Left lung (tissue), 10 donors: ENCODE measurements around the gene RNMT. TPM values are rescaled to one million over a fixed set of nuclear protein-coding genes. Genes with fewer than 3 reads are reported as not detected.

Source experiments
- ATAC-seq: fragments of 200-7000 bp; cut with Tn5 transposase; one replicate; pipeline ENCODE4 v1.9.1; 2020; ENCODE audit warnings: moderate library complexity
- DNase-seq, 4 donors: peaks; one replicate each; pipeline ENCODE4 v3.0.0-alpha.2; 2013 to 2020
- H3K27ac ChIP-seq, 2 donors: fragments of 200-600 bp; sonication (generic) in 1 of 2; one replicate each; pipeline versions ENCODE4 v1.5.0 to v1.8.0; 2020 to 2021
- H3K27me3 ChIP-seq, 2 donors: fragments of 200-600 bp; sonication (generic) in 1 of 2; one replicate each; pipeline versions ENCODE4 v1.5.0 to v1.8.0; 2020 to 2021
- H3K36me3 ChIP-seq, 2 donors: fragments of 200-600 bp; sonication (generic) in 1 of 2; one replicate each; pipeline versions ENCODE4 v1.5.0 to v1.8.0; 2020 to 2021
- H3K4me1 ChIP-seq, 2 donors: fragments of 200-600 bp; one replicate each; pipeline ENCODE4 v1.8.0; 2021
- H3K4me3 ChIP-seq, 2 donors: fragments of 200-600 bp; sonication (generic) in 1 of 2; one replicate each; pipeline versions ENCODE4 v1.5.0 to v1.8.0; 2020 to 2021; ENCODE audit warnings: mild to moderate bottlenecking in 1 of 2
- H3K9me3 ChIP-seq, 2 donors: fragments of 200-600 bp; sonication (generic) in 1 of 2; one replicate each; pipeline versions ENCODE4 v1.5.0 to v1.8.0; 2020 to 2021
- intact Hi-C, 2 donors: fragments of 100-400 bp; cut with DNase I; formaldehyde crosslinking; loops; one replicate each; pipeline versions ENCODE4 v1.11.2 to v1.14.2; 2022
- polyA plus RNA-seq, 6 donors: library from polyadenylated mRNA; unstranded; fragments of 120-200 nt; gene quantifications; one replicate each; pipeline ENCODE4 v1.2.1, GENCODE V29; 2013; ENCODE audit not compliant: insufficient read length in 6 of 6
- total RNA-seq, 2 donors: library from RNA; stranded (reverse); fragmentation: NEBNext Ultra II Directional; extraction: Animal tissue kit (Norgen Biotek cat#: 25700); gene quantifications; one replicate each; pipeline ENCODE4 v1.2.1, GENCODE V29; 2021
- TF ChIP-seq, protein P1 (sequence below), 2 donors: fragments of 200-600 bp; sonication (generic) in 1 of 2; IDR thresholded peaks; one replicate each; pipeline versions ENCODE4 v1.5.0 to v1.8.0; 2021; ENCODE audit warnings: antibody characterized with exemption in 2 of 2
- donor health status: DM: no; HTN: yes; CAD: no.
- donor health status: DM: no; HTN: no; CAD: no.

Gene RNMT
- total and polyA plus RNA-seq, 8 donors, result 21.9 to 52.7 (median 44.5) TPM

- H3K27me3 ChIP-seq, result no peaks in the 10 kb centered on the region
- H3K9me3 ChIP-seq, result peaks cover 0 to 5% of the 10 kb centered on the region in 2 donors
- intact Hi-C loops, result no loop called here
- DNase-seq (no peak), ATAC-seq (peak; percentile 47)
- H3K4me1 ChIP-seq, result peaks cover 4 to 12% of the 10 kb centered on the region in 2 donors
- no peak overlapping the region for H3K27ac ChIP-seq
- H3K4me3 ChIP-seq, result no peak overlapping the region
- no peaks in the 10 kb centered on the region for H3K36me3 ChIP-seq
- TF ChIP-seq, protein P1, sequence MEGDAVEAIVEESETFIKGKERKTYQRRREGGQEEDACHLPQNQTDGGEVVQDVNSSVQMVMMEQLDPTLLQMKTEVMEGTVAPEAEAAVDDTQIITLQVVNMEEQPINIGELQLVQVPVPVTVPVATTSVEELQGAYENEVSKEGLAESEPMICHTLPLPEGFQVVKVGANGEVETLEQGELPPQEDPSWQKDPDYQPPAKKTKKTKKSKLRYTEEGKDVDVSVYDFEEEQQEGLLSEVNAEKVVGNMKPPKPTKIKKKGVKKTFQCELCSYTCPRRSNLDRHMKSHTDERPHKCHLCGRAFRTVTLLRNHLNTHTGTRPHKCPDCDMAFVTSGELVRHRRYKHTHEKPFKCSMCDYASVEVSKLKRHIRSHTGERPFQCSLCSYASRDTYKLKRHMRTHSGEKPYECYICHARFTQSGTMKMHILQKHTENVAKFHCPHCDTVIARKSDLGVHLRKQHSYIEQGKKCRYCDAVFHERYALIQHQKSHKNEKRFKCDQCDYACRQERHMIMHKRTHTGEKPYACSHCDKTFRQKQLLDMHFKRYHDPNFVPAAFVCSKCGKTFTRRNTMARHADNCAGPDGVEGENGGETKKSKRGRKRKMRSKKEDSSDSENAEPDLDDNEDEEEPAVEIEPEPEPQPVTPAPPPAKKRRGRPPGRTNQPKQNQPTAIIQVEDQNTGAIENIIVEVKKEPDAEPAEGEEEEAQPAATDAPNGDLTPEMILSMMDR (IDR thresholded peaks at IDR 0.05), result no peak
Measured at GRCh38 chr18:13720123-13720522, 6.3 kb upstream of the RNMT start.

- Histone ChIP-seq H3K27ac (no peak overlapping the region), H3K4me3 (no peak overlapping the region), H3K27me3 (no peaks in the 10 kb centered on the region), H3K36me3 (no peaks in the 10 kb centered on the region), H3K4me1 (peaks cover 8 to 18% of the 10 kb centered on the region in 2 donors), H3K9me3 (peaks cover 0 to 5% of the 10 kb centered on the region in 2 donors)
- intact Hi-C loops, result no loop called here
- ATAC-seq (no peak), DNase-seq (no peak)
- TF ChIP-seq, protein P1 (IDR thresholded peaks at IDR 0.05), result no peak
Measured at GRCh38 chr18:13720847-13721246, 5.6 kb upstream of the RNMT start.

DNA sequence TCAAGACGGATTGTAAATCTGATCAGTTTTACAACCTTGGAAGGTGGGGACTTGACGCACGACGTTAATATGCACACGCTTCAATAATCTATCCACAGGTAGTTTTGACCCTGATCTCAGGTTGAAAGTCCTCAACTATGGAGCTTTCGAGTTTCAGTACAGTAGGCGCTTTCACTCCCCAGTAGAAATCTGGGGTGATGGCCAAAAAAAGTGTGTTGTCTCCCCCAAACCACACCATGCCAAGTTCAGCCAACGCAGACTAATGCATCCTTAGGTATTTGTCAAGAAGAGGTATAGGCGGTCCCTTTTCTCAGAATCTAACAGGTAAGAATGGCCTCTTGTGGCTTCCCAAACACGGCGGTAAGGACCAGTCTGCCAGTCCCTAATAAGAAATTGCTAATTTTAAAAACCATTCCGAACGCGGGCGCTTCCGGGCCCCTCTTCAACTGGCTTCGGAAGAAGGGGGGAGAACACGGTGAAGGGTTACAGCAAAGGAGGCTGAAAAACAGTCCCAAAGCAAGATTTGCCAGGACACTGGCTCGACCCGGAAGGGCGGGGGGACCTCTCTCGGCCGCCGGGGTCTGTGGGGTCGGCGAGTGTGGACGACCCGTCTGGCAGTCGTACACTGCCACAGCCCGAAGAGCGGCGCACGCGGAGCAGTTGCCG lies 774 bp upstream of the RNMT start:
- Histone ChIP-seq H3K9me3 (no peaks in the 10 kb centered on the region), H3K27ac (peak overlapping the region; percentile 95 to 96), H3K27me3 (no peaks in the 10 kb centered on the region), H3K4me1 (peaks cover 14 to 33% of the 10 kb centered on the region in 2 donors), H3K36me3 (no peaks in the 10 kb centered on the region), H3K4me3 (peak overlapping the region; percentile 98 to 99)
- DNase-seq (peak in 2 of 4 donors; percentile 5 to 14), ATAC-seq (peak; percentile 1)
- TF ChIP-seq, protein P1 (IDR thresholded peaks at IDR 0.05), result no peak
- intact Hi-C loops, result no loop called here

DNA sequence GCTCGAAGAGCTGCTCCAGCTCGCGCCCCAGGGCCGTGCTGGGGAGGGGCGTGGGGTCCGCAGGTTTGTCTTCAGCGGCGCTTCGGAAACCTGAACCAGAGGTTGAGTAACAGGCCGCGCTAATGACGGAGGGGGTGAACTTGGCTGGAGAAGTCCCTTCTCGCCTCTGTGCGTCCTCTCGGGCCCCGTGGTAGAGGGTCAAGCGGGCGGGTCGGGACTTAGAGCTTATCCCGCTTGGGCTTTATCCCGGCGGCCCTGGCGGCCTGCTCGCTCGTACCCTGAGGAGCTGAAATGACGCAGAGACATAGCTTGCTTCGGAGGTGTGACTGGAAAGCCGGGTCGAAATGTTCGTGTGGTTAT lies 479 bp downstream of the RNMT start:
- H3K4me1 ChIP-seq, result peaks cover 14 to 33% of the 10 kb centered on the region in 2 donors
- H3K36me3 ChIP-seq, result no peaks in the 10 kb centered on the region
- no peaks in the 10 kb centered on the region for H3K9me3 ChIP-seq
- peak overlapping the region; percentile 95 to 96 for H3K27ac ChIP-seq
- H3K4me3 ChIP-seq, result peak overlapping the region; percentile 98 to 99
- intact Hi-C loops, result no loop called here
- DNase-seq (peak in 2 of 4 donors; percentile 64 to 87), ATAC-seq (peak; percentile 55)
- TF ChIP-seq, protein P1 (IDR thresholded peaks at IDR 0.05), result no peak
- H3K27me3 ChIP-seq, result no peaks in the 10 kb centered on the region

GRCh38 chr18:13730481-13730880 lies 4.0 kb downstream of the RNMT start:
- Histone ChIP-seq H3K4me1 (peaks cover 7 to 17% of the 10 kb centered on the region in 2 donors), H3K9me3 (no peaks in the 10 kb centered on the region), H3K4me3 (no peak overlapping the region), H3K27ac (no peak overlapping the region), H3K27me3 (no peaks in the 10 kb centered on the region), H3K36me3 (peaks cover 0 to 29% of the 10 kb centered on the region in 2 donors)
- ATAC-seq (no peak), DNase-seq (no peak)
- intact Hi-C loops, result no loop called here
- TF ChIP-seq, protein P1 (IDR thresholded peaks at IDR 0.05), result no peak
